AG08395 (cell line): ENCODE data around the gene ZNHIT1.

Experiments used
- DNase-seq: peaks from one replicate; pipeline ENCODE4 v3.0.0; 2012; ENCODE audit warnings: mixed read lengths, low spot score

ZNHIT1 gene

DNA sequence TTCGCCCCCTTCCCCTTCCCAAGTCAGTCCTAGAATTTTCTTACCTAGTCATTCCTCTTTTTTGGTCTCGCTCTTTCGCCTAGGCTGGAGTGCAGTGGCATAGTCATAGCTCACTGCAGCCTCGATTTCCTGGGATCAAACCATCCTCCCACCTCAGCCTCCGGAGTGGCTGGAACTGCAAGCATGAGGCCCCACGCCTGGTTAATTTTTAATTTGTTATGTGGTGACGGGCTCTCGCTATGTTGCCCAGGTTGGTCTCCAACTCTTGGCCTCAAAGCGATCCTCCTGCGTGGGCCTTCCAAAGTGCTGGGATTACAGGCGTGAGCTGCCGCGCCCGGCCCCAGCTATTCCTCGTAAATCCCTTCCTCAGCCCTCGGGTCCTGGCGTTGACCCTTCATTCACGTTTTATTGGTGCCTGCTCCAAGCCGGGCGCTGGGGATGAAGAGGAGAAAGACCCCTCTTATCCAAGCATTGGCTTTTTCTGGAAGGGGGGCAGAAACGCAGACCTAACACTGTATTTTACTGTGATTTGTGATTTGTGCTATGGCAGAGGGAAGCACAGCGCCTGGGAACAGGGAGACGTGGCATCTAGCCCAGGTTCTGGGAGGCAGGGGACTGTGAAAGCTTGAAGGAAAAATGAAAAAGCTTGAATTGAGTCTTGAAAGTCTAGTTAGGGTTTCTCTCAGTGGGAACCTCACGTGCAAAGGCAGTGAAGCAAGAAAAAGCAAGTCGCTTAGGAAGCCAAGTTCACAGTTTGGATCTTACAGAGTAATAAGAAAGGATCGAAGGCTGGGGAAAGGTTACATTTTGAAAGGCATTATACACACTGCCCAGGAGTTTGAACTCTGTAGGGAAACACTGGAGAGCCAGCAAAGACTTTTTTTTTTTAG lies 516 bp downstream of the ZNHIT1 start:
- DNase-seq: no peak

GRCh38 chr7:101220295-101220694 lies 2.3 kb downstream of the ZNHIT1 start:
- no peak for DNase-seq

DNA sequence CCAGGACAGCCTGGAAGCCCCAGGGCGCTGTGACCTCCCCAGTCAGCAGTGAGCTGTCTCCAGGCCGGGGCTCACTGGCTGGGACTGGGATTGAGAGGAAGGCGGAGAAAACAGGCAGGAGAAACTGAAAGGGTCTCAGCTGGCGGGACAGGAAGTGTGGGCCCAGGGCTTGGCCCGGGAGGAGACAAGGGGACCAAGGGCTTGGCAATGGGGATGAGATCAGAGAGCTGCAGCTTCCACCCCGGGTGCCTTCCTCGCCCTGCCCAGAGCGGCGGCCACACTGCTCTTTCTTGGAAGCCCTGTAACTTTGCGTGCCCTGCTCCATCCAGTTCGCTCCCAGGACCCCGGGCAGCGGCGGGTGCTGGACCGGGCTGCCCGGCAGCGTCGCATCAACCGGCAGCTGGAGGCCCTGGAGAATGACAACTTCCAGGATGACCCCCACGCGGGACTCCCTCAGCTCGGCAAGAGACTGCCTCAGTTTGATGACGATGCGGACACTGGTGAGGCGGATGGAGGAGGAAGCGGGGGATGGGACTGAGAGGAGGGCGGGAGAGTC lies 4.4 kb downstream of the ZNHIT1 start:
- no peak for DNase-seq

DNA sequence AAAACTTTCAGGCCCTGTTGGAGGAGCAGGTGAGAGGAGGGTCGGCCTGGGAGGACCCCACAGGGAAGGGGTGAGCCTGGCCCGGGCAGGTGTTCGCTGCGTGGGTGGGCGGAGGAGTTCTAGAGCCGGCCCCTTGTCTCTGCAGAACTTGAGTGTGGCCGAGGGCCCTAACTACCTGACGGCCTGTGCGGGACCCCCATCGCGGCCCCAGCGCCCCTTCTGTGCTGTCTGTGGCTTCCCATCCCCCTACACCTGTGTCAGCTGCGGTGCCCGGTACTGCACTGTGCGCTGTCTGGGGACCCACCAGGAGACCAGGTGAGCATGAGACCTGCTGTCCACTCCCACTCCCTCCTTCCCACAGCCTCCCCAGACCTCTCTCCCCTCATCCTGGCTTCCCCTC lies 5.6 kb downstream of the ZNHIT1 start:
- DNase-seq: no peak

DNA sequence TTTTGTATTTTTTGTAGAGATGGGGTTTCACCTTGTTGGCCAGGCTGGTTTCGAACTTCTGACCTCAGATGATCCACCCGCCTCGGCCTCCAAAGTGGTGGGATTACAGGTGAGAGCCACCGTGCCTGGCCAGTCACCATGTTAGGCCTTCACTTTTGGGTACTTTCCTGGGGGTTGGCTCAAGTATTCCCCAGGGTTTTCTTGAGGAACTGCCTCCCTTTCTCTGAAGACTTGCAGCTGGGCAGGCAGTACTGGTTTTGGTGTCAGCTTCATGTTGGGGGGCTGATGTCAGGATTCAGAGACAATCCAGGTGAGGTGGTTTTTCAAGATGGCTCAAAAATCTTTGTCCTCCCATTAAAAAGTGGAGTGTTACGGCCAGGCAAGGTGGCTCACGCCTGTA lies 7.7 kb downstream of the ZNHIT1 start:
- DNase-seq: no peak

DNA sequence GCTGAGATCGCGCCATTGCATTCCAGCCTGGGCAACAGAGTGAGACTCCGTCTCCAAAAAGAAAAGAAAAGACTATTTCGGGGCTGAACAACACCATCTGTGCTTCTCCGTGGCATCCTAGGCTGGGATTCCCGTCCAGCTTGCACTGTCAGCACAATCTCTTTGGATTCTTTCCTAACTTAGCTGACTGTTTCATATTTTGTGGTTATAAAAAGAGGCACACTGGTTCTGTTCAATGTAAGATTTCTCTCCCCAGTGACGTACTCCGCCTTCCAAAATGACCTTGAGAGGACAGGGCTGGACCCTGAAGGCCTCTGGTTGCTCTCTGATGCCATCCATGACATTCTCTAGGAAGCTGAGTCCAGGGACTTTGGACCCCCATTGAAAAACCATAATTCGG lies 8.8 kb downstream of the ZNHIT1 start:
- peak; percentile 55 for DNase-seq

DNA sequence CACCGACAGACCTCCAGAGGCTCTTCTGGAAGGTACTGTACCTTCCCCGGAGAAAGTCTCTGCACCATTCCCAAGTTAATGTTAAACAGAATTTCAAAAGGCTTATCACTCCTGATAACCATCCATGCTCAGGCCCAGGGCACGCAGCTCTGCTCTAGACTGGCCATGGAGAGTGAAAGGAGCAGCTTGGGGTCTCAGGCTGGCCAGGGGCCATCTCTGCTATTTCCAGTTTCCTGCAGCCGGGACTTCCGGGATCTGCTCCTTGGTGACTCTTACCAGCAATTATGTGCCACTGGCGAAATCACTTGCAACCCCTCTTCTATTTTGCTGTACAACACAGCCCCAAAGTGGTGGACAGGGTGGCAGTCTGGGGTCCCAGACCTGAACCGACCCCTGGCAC lies 13.7 kb downstream of the ZNHIT1 start:
- no peak for DNase-seq

DNA sequence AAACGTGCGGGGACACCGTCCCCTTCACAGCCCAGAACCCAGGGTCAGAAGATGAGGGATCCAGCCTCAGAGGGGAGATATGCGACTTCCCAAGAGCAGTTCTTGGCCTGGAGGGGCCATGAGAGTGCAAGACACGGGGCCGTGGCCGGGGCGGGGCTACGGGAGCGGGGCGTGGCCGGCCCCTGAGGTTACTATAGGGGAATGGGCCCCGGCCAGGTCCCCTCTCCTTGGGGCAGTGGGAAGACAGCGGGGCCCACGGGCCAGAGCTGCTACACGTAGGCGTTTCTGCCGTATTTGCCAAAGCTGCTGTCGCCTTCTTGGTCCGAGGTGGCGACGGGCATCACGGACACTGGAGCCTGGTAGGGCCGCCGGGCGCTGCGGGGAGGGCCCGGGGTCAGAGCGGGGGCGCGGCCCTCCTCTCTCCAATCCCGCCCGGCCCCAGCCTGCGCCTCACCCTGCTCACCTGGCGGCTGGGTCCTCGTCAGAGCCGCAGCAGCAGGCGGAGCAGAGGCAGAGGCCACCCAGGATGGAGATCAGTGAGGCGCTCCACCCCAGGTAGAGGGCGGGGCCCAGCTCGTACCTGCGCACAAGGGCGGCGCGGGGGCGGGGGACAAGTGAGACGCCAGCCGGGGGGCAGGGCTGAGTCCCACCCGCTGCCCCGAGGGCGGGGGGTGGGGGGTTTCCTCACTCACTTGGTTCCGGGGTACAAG lies 14.3 kb downstream of the ZNHIT1 start:
- DNase-seq: no peak

GRCh38 chr7:101233907-101234547 lies 16.1 kb downstream of the ZNHIT1 start:
- DNase-seq: no peak

GRCh38 chr7:101234636-101235035 lies 16.7 kb downstream of the ZNHIT1 start:
- DNase-seq: no peak

- DNase-seq: no peak
Observed at GRCh38 chr7:101235050-101235449, 17.1 kb downstream of the ZNHIT1 start.

DNA sequence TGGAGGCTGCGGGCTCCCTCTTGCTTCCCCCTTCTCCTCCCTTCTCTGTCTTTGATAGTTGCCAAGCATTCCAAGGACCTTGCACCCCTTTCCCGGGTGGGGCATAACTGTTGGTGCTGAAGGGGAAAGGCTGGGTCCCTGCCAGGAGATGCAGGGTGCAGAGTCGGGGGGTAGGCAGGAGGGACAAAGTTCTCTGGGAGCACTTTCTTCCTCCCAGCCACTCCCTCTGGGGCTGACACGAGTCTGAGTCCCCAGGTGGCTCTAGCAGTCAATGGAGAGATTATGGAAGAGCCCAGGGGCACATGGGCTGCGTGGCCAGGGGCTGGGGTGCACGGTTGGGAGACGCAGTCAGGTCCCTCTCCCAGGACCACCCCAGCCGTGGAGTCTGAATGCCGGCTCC lies 17.6 kb downstream of the ZNHIT1 start:
- no peak for DNase-seq

GRCh38 chr7:101236292-101236835 lies 18.4 kb downstream of the ZNHIT1 start:
- no peak for DNase-seq

GRCh38 chr7:101237206-101238067 lies 19.5 kb downstream of the ZNHIT1 start, which contains the start of gene CLDN15:
CLDN15 (minus strand) TSS chr7:101237802; CDS start chr7:101237581, 221 bp downstream.
- DNase-seq: peak; percentile 17

GRCh38 chr7:101238226-101239182 lies 20.5 kb downstream of the ZNHIT1 start:
- no peak for DNase-seq

GRCh38 chr7:101239191-101239950 lies 21.4 kb downstream of the ZNHIT1 start:
- no peak for DNase-seq

- DNase-seq: no peak
Observed at GRCh38 chr7:101239951-101240220, 21.9 kb downstream of the ZNHIT1 start.

DNA sequence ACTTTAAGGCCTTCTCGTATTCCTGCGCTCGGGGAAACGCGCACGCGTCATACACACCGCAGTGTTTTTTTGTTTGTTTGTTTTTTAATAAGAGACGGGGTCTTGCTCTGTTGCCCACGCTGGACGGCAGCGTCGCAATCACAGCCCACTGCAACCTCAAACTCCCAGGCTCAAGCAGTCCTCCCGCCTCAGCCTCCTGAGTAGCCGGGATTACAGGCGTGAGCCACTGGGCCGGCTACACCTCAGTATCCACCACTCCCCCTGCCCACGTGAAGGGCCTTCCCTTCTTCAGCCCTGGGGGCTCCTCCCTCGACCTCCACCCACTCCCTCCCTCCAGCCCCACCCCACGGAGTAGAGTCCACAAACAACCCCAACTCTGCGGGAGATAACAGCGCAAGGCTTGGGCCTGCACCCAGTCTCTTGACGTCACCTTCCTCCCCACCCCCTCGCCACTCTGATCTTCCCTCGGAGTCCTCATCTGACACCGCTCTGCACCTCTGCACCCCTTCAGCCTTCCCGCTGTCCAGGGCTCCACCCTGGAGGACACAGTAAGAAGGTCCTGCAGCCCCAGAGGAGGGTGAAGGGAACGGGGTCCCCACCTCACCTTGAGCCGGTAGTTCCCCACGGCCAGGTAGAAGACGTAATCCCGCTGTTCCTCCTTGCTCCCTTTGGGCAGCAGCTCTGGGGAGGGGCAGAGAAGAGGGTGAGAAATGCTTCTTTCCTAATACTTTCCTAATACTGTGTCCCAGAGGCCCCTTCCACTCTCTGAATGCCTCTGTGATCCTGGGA lies 22.5 kb downstream of the ZNHIT1 start:
- no peak for DNase-seq

- DNase-seq: no peak
Observed at GRCh38 chr7:101241015-101241363, 23.0 kb downstream of the ZNHIT1 start.
